Sigmoid colon (tissue), 7 donors: ENCODE measurements around the gene LIME1. TPM values are rescaled to one million over a fixed set of nuclear protein-coding genes. Genes with fewer than 3 reads are reported as not detected.

Experiments
- DNase-seq: peaks from one replicate; pipeline ENCODE4 v3.0.0-alpha.2; 2019
- H3K27ac ChIP-seq, 4 donors: fragments of 200-600 bp; sonication (generic); one replicate each; pipeline ENCODE4 v1.5.1; 2016 to 2019; ENCODE audit warnings: mild to moderate bottlenecking in 1 of 4
- H3K27me3 ChIP-seq, 3 donors: fragments of 200-600 bp; sonication (generic); one replicate each; pipeline ENCODE4 v1.5.1; 2019; ENCODE audit warnings: mild to moderate bottlenecking in 1 of 3
- H3K36me3 ChIP-seq, 4 donors: fragments of 200-600 bp; sonication (generic); one replicate each; pipeline ENCODE4 v1.5.1; 2016 to 2019
- H3K4me1 ChIP-seq, 4 donors: fragments of 200-600 bp; sonication (generic); one replicate each; pipeline ENCODE4 v1.5.1; 2017 to 2019
- H3K4me3 ChIP-seq, 4 donors: fragments of 200-600 bp; sonication (generic); one replicate each; pipeline ENCODE4 v1.5.1; 2017 to 2019; ENCODE audit warnings: mild to moderate bottlenecking in 2 of 4, moderate library complexity in 1 of 4
- H3K9me3 ChIP-seq, 4 donors: fragments of 200-600 bp in 3 of 4; sonication (generic) in 3 of 4; one replicate each; pipeline versions ENCODE4 v1.5.1 to v1.6.1; 2013 to 2019
- CTCF ChIP-seq, 4 experiments: fragments of 450-650 bp in 3 of 4; fragments of 200-600 bp in 1 of 4; IDR thresholded peaks; one replicate each; pipeline ENCODE4 v1.5.1; 2016 to 2019; ENCODE audit warnings: antibody characterized with exemption in 4 of 4, mild to moderate bottlenecking in 3 of 4, moderate library complexity in 2 of 4
- EP300 ChIP-seq, 4 donors: sonication (generic); formaldehyde crosslinking; IDR thresholded peaks; one replicate each; pipeline ENCODE4 v1.6.1; 2017; ENCODE audit warnings: antibody characterized with exemption in 4 of 4
- POLR2A ChIP-seq, 2 donors: fragments of 450-650 bp; IDR thresholded peaks; one replicate each; pipeline ENCODE4 v1.6.1; 2016; ENCODE audit warnings: antibody characterized with exemption in 2 of 2, mild to moderate bottlenecking in 2 of 2, moderate library complexity in 2 of 2
- POLR2AphosphoS5 ChIP-seq, 4 donors: sonication (generic); formaldehyde crosslinking; IDR thresholded peaks; one replicate each; pipeline ENCODE4 v1.6.1; 2017; ENCODE audit warnings: antibody characterized with exemption in 4 of 4
- WGBS, 2 donors: extraction: QIAGEN DNeasy Blood & Tissue Kit; methylation state at CpG; one replicate each; pipeline ENCODE4 v1.1.7; 2013; 5-methylcytosine and 5-hydroxymethylcytosine counted together
- intact Hi-C: fragments of 100-400 bp; cut with DNase I; formaldehyde crosslinking; loops from one replicate; pipeline ENCODE4 v1.15.1; 2023
- polyA plus RNA-seq, 3 donors: library from polyadenylated mRNA; stranded (reverse); fragments of 200-250 nt; gene quantifications; one replicate each; pipeline ENCODE4 v1.2.3, GENCODE V29; 2013
- total RNA-seq, 4 donors: library from RNA; depleted of rRNA; stranded (reverse); fragments of >200 nt; gene quantifications; one replicate each; pipeline ENCODE4 v1.1.0, GENCODE V29; 2016
- donor health status: healthy with polysubstance abuse.
- donor health status: Bipolar disorder and iron deficiency.
- donor health status: healthy.

The LIME1 gene
- total and polyA plus RNA-seq, 7 donors: 4.6 to 35.3 (median 6.4) TPM; not detected in 1

GRCh38 chr20:63771046-63771707 is 34.7 kb downstream of the LIME1 start:
- peaks cover 0 to 9% (median 6%) of the 10 kb centered on the region in 4 donors for H3K4me1 ChIP-seq
- H3K9me3 ChIP-seq: no peaks in the 10 kb centered on the region
- H3K36me3 ChIP-seq: peaks cover 0 to 6% (median 0%) of the 10 kb centered on the region in 4 donors
- H3K27me3 ChIP-seq: peaks cover 0 to 32% (median 2%) of the 10 kb centered on the region in 3 donors
- TF ChIP-seq POLR2A (IDR thresholded peaks at IDR 0.05): no peak
- TF ChIP-seq POLR2AphosphoS5 (IDR thresholded peaks at IDR 0.05): no peak
- TF ChIP-seq EP300 (IDR thresholded peaks at IDR 0.05): no peak
- TF ChIP-seq CTCF (IDR thresholded peaks at IDR 0.05): no peak
- WGBS, 2 donors: 92 to 93% methylated on average over 52 of the region's 52 CpGs
- H3K4me3 ChIP-seq: no peak overlapping the region
- no peak overlapping the region for H3K27ac ChIP-seq
- no peak for DNase-seq
- intact Hi-C loops: no loop called here

GRCh38 chr20:63772781-63773518 is 36.5 kb downstream of the LIME1 start:
- Histone ChIP-seq H3K4me3 (no peak overlapping the region), H3K4me1 (peaks cover 0 to 9% (median 6%) of the 10 kb centered on the region in 4 donors), H3K36me3 (no peaks in the 10 kb centered on the region), H3K27me3 (peaks cover 0 to 32% (median 2%) of the 10 kb centered on the region in 3 donors), H3K27ac (no peak overlapping the region), H3K9me3 (no peaks in the 10 kb centered on the region)
- DNase-seq: no peak
- intact Hi-C loops: no loop called here
- TF ChIP-seq POLR2A (IDR thresholded peaks at IDR 0.05): no peak
- no peak for TF ChIP-seq POLR2AphosphoS5 (IDR thresholded peaks at IDR 0.05)
- no peak for TF ChIP-seq CTCF (IDR thresholded peaks at IDR 0.05)
- no peak for TF ChIP-seq EP300 (IDR thresholded peaks at IDR 0.05)
- 34 to 75% methylated on average over 20 of the region's 20 CpGs for WGBS, 2 donors

GRCh38 chr20:63773571-63774241 is 37.2 kb downstream of the LIME1 start:
- 80 to 83% methylated on average over 33 of the region's 33 CpGs for WGBS, 2 donors
- Histone ChIP-seq H3K27ac (no peak overlapping the region), H3K9me3 (no peaks in the 10 kb centered on the region), H3K4me3 (no peak overlapping the region), H3K27me3 (peaks cover 0 to 32% (median 2%) of the 10 kb centered on the region in 3 donors), H3K4me1 (peaks cover 0 to 9% (median 6%) of the 10 kb centered on the region in 4 donors), H3K36me3 (no peaks in the 10 kb centered on the region)
- DNase-seq: no peak
- intact Hi-C loops: no loop called here
- no peak for TF ChIP-seq POLR2AphosphoS5 (IDR thresholded peaks at IDR 0.05)
- no peak for TF ChIP-seq POLR2A (IDR thresholded peaks at IDR 0.05)
- no peak for TF ChIP-seq CTCF (IDR thresholded peaks at IDR 0.05)
- no peak for TF ChIP-seq EP300 (IDR thresholded peaks at IDR 0.05)

- Histone ChIP-seq H3K9me3 (no peaks in the 10 kb centered on the region), H3K4me1 (peaks cover 0 to 9% (median 6%) of the 10 kb centered on the region in 4 donors), H3K4me3 (no peak overlapping the region), H3K27ac (no peak overlapping the region), H3K36me3 (no peaks in the 10 kb centered on the region), H3K27me3 (peaks cover 0 to 32% (median 2%) of the 10 kb centered on the region in 3 donors)
- 75 to 79% methylated on average over 15 of the region's 15 CpGs for WGBS, 2 donors
- TF ChIP-seq POLR2A (IDR thresholded peaks at IDR 0.05) (no peak), EP300 (IDR thresholded peaks at IDR 0.05) (no peak), CTCF (IDR thresholded peaks at IDR 0.05) (no peak), POLR2AphosphoS5 (IDR thresholded peaks at IDR 0.05) (no peak)
- intact Hi-C loops: no loop called here
- no peak for DNase-seq
Observed at GRCh38 chr20:63774306-63774705, 37.8 kb downstream of the LIME1 start.
